HFFc6 (cell line): Measurements from ENCODE around the gene SYT6. TPM values are rescaled to one million over a fixed set of nuclear protein-coding genes. Genes with fewer than 3 reads are reported as not detected.

Experiments used
- DNase-seq: peaks from one replicate; pipeline ENCODE4 v3.0.0-alpha.2; 2018
- H3K27ac Mint-ChIP-seq: 2 replicates; pipeline ENCODE4 v1.8.0; 2020; ENCODE audit warnings: mild to moderate bottlenecking, mixed read lengths
- H3K27me3 Mint-ChIP-seq: 2 replicates; pipeline ENCODE4 v1.8.0; 2021; ENCODE audit warnings: mild to moderate bottlenecking, moderate library complexity, mixed read lengths; ENCODE audit not compliant: insufficient read depth
- H3K36me3 Mint-ChIP-seq: 2 replicates; pipeline ENCODE4 v1.8.0; 2021; ENCODE audit warnings: low read depth, mixed read lengths
- H3K4me1 Mint-ChIP-seq: 2 replicates; pipeline ENCODE4 v1.8.0; 2020; ENCODE audit warnings: low read depth, mixed read lengths
- H3K4me3 Mint-ChIP-seq: 2 replicates; pipeline ENCODE4 v1.8.0; 2020; ENCODE audit warnings: mild to moderate bottlenecking, moderate library complexity, mixed read lengths
- H3K9me3 Mint-ChIP-seq: 2 replicates; pipeline ENCODE4 v1.8.0; 2020; ENCODE audit warnings: mild to moderate bottlenecking, mixed read lengths
- total RNA-seq, 6 experiments: library from RNA; stranded (reverse); fragmentation: NEBNext Ultra II Directional; extraction: Animal tissue kit (Norgen Biotek cat#: 25700); gene quantifications; 2 replicates in 1 of 6; 3 replicates in 5 of 6; pipeline ENCODE4 v1.2.3, GENCODE V29; 2021
- TF ChIP-seq, protein P1 (sequence below): fragments of 200-600 bp; sonication (generic); IDR thresholded peaks from 2 replicates; pipeline ENCODE4 v1.5.0; 2021; ENCODE audit warnings: antibody characterized with exemption, mild to moderate bottlenecking

SYT6 gene
- total RNA-seq, 6 experiments from 2014 or later = not detected

DNA sequence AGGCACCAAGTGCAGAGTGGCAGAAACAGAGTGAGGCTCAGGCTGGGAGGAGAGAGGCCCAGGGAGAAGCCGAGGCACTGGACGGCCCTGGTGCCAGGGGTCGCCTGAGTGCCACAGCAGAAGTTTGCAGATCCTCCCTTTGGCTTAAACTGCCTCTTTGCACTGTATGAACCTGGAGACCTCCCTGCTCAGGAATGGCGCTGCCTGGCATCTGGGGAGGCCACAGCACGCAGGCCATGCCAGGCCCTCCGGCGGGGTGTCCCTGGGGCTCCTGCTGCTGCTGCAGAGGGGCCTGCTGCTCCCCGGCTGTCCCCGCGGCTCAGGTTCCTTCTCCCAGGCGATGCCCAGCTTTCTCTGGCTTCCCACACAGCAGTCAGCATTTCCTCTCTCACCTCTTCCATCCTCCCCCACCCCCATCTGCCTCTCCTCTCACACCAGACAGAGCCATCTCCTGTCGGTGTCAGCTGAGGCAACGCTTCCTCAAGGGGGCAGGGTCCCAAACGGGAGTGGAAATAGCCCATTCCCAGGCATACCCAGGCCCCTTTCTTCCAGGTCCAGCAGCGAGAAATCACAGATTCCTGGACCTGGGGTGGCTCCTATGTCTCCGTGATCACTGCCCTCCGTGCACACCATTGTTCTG, 35.2 kb downstream of the SYT6 start:
- no peak overlapping the region for H3K4me3 Mint-ChIP-seq
- H3K9me3 Mint-ChIP-seq = no peaks in the 10 kb centered on the region
- H3K36me3 Mint-ChIP-seq = no peaks in the 10 kb centered on the region; the same call in 1 of the 2 replicates
- DNase-seq = no peak
- TF ChIP-seq, protein P1, sequence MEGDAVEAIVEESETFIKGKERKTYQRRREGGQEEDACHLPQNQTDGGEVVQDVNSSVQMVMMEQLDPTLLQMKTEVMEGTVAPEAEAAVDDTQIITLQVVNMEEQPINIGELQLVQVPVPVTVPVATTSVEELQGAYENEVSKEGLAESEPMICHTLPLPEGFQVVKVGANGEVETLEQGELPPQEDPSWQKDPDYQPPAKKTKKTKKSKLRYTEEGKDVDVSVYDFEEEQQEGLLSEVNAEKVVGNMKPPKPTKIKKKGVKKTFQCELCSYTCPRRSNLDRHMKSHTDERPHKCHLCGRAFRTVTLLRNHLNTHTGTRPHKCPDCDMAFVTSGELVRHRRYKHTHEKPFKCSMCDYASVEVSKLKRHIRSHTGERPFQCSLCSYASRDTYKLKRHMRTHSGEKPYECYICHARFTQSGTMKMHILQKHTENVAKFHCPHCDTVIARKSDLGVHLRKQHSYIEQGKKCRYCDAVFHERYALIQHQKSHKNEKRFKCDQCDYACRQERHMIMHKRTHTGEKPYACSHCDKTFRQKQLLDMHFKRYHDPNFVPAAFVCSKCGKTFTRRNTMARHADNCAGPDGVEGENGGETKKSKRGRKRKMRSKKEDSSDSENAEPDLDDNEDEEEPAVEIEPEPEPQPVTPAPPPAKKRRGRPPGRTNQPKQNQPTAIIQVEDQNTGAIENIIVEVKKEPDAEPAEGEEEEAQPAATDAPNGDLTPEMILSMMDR = no peak
- H3K27me3 Mint-ChIP-seq = peaks cover 21% of the 10 kb centered on the region
- H3K4me1 Mint-ChIP-seq = peaks cover 34% of the 10 kb centered on the region
- no peak overlapping the region for H3K27ac Mint-ChIP-seq

DNA sequence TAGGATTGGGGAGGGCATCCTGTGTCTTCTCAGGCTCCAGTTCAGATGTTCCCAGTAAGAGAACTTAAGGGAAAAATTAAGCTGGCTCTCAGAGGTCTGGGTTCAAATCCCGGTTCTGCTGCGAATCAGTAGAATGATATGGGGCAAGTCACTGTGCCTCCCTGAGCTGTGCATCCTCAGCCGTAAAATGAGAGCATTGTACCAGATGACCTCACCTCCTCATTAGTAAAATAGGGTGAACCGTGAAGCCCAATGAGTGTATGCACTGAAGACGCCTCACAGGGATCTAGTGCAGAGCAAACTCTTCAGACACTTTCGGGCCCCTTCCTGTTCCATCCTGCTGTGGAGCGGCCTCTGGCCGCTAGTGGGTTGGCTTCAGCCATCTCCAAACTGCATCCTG, 36.0 kb downstream of the SYT6 start:
- Mint-ChIP-seq H3K4me1 (peaks cover 34% of the 10 kb centered on the region), H3K4me3 (no peak overlapping the region), H3K9me3 (no peaks in the 10 kb centered on the region), H3K27ac (no peak overlapping the region), H3K27me3 (peaks cover 26% of the 10 kb centered on the region), H3K36me3 (no peaks in the 10 kb centered on the region; the same call in 1 of the 2 replicates)
- DNase-seq = no peak
- TF ChIP-seq, protein P1 = no peak

DNA sequence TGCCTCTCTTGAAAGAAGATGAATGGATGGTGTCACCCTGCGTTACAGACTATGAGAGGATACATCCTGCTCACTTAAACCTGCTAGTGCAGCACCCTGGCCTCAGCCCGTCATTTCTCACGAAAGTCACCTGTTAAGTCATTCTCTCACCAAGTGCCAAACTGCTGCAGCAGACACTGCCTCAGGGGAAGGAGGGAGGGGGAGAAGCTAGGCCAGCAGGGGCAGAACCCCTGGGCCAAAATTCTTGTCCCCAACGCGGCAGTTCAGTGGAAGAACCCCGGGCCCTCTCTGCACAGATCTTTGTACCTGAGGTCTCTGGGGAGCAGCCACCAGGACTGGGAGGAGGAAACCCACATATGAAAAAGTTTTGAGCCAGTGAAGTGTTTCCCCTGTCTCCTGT, 37.6 kb downstream of the SYT6 start:
- no peaks in the 10 kb centered on the region for H3K9me3 Mint-ChIP-seq
- H3K4me1 Mint-ChIP-seq = peaks cover 33% of the 10 kb centered on the region
- H3K4me3 Mint-ChIP-seq = no peak overlapping the region
- no peak overlapping the region for H3K27ac Mint-ChIP-seq
- H3K36me3 Mint-ChIP-seq = no peaks in the 10 kb centered on the region; the same call in 1 of the 2 replicates
- H3K27me3 Mint-ChIP-seq = peaks cover 36% of the 10 kb centered on the region
- TF ChIP-seq, protein P1 = no peak
- no peak for DNase-seq

DNA sequence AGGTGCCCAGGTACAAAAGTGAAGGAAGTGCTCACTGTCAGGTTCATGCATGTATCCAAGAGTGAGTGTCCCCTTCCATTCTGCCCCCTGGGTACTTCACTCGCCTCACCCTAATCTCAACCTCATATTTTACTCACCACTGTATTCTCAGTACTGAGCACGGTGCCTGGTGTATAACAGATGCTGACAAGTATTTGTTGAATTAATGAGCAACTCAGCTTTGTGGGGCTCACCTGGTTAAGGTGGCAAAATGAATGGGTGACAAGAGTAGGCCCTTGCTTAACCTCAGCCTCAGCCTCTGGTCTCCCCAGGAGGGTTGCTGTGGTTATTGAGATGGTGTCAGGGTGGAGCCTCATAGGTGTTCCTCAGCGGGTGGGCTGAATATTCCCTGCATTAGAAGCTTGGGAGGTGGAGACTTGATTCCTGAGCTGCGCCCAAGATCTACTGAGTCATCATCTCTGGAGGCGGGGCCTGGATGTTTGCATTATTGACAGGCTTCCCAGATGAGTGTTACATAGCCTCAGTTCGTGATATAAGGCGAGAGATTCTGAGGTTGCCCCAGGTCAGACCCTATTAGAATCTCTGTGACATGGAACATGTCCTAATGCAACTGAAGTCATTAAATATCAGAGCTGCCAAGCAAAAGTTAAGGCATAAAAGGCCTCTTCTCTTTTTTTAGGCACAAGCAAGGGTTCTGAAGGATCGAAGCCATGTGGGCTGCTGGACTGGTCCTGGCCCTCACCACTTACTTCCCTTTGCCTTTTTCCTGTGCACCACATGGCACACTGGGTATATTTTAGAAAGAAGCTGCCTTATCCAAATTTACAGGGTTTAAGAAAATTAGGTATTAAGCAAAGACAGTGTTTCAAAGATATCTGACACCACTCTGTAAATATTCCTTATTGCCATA, 39.2 kb downstream of the SYT6 start:
- H3K9me3 Mint-ChIP-seq = no peaks in the 10 kb centered on the region
- peaks cover 33% of the 10 kb centered on the region for H3K4me1 Mint-ChIP-seq
- peaks cover 47% of the 10 kb centered on the region for H3K27me3 Mint-ChIP-seq
- no peak overlapping the region; the same call in 1 of the 2 replicates for H3K4me3 Mint-ChIP-seq
- TF ChIP-seq, protein P1 = no peak
- peak overlapping the region; percentile 47; the same call in 1 of the 2 replicates for H3K27ac Mint-ChIP-seq
- DNase-seq = no peak
- H3K36me3 Mint-ChIP-seq = no peaks in the 10 kb centered on the region; the same call in 1 of the 2 replicates

DNA sequence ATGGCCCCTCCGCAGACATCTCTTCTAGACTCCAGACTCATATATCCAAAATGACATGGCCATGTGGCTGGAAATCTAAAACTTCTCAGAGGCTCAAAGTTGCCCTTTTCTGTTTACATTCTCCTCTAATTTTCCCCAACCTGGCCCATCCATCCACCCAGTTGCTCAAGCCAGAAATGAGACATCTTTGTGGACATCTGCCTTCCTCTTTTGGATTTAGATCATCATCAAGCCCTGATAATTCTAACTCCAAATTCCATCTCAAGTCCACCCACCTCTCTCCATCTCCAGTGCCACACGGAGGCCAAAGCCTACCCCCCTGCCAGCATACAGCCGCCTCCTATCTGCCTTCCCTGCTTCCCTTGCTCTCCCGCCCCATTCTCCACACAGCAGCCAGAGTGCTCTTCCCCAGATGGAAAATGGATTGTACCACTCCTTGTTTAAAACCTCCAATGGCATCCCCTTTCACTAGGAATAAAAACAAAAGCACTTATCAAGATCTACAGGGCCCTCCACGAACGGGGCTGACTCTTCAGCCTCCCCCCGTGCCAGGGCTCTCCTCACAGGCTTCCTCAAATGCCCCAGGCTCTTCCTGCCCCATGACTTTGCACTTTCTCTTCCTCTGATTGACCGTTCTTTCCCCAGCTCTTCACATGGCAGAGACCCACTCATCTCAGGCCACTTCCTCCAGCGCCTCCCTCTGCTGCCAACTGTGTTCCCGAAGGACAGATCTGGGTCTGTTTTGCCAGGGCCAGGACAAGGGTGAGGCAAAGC, 40.1 kb downstream of the SYT6 start:
- DNase-seq = no peak
- Mint-ChIP-seq H3K27ac (peak overlapping the region; percentile 47; the same call in 1 of the 2 replicates), H3K9me3 (no peaks in the 10 kb centered on the region), H3K4me3 (no peak overlapping the region; the same call in 1 of the 2 replicates), H3K27me3 (peaks cover 39% of the 10 kb centered on the region), H3K36me3 (no peaks in the 10 kb centered on the region; the same call in 1 of the 2 replicates), H3K4me1 (peaks cover 33% of the 10 kb centered on the region)
- TF ChIP-seq, protein P1 = no peak
